Left cardiac atrium (tissue), 4 donors: Measurements from ENCODE around the gene CEBPG. TPM values are rescaled to one million over a fixed set of nuclear protein-coding genes. Genes with fewer than 3 reads are reported as not detected.

ENCODE experiments used
- ATAC-seq, 2 donors: fragments of 200-7000 bp; cut with Tn5 transposase; one replicate each; pipeline ENCODE4 v1.9.1; 2020; ENCODE audit warnings: mild to moderate bottlenecking in 2 of 2, moderate library complexity in 2 of 2
- DNase-seq: peaks from one replicate; pipeline ENCODE4 v3.0.0-alpha.2; 2020
- intact Hi-C, 2 donors: fragments of 100-400 bp; cut with DNase I; formaldehyde crosslinking; loops; one replicate each; pipeline versions ENCODE4 v1.14.1 to v1.15.1; 2022 to 2023
- total RNA-seq, 2 donors: library from RNA; stranded (reverse); fragmentation: NEBNext Ultra II Directional; extraction: Animal tissue kit (Norgen Biotek cat#: 25700); gene quantifications; one replicate each; pipeline ENCODE4 v1.2.1, GENCODE V29; 2021
- donor health status: DM: no; HTN: yes; CAD: no.
- donor health status: DM: no; HTN: yes; CAD: no; lungs with severe emphysema.
- donor health status: DM: yes; HTN: yes; CAD: no.
- donor health status: Dilated cardiomyopathy.

CEBPG gene
- total RNA-seq, 2 donors from 2014 or later = 16.6 to 21.0 TPM

DNA sequence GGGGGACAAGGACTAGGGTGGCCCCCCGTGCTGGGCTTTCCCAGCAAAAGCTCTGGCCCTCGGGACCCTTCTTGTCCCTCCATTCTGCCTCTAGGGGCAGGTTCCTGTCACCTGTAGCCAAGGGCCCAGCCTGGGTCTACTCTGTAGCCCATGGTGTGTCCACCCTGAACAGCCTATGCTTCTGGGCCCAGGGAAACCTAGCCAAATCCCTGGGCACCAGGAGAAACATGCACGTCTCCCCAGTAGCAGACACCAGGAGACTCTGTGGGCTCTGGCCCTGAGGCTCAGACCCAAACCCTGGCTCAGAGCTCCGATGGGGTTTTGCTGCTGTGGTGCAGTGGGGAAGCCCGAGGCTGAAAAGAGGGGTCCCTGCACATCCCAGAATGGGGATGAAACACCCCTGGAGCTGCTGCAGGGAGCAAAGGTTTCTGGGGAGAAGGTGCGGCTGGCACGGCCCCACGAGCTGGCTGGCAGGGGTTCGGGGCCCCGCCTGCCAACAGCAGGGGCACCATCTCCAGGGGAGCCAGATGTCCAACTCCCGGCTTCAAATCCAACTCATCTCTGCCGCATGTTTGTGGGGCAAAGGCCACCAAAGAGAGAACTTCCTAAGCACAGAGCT, 18.2 kb downstream of the CEBPG start:
- DNase-seq (no peak), ATAC-seq (no peak)
- intact Hi-C loops = no loop called here

DNA sequence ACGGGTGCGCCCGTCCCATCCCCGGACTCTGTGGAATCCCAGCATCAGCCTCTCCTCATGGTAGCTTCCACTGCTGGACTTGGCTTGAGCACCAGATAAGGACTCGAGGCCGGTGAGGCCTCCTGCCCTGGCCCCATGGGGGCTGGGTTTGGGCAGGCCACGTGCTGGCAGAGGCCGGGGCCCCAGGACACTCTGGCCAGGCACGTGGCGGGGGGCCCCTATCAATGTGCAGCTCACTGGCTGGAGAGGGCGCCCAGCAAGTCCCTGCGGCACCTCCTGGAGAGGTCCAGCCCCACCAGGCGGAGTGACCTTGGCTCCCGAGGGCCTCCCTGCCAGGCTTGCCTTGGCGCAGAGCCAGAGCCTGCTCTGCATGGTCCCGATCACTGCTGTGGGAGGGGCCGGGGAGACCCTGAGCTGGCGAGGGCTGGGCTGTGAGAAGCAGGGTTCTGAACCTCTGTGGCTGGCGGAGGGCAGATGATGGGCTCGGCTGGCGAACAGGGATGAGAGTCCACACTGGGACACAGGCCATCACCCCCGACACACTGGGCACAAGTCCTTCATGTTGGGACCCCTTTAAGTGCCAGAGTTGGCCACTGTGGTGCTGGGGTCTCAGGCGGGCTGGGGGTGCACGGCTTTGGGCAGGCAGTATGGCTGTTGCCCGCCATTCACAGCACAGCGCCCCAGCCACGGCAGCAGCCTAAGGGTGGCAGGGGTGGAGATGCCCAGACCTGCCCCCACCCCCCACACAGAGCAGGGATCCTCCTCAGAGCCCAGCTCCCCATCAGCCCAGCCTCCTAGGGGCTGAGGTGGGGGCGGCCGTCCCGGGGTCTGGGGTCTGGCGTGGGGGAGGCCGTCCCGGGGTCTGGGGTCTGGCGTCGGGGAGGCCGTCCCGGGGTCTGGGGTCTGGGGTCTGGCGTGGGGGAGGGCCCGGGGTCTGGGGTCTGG, 19.1 kb downstream of the CEBPG start:
- DNase-seq (no peak), ATAC-seq (peak in 1 of 2 donors; percentile 4)
- intact Hi-C loops = no loop called here

DNA sequence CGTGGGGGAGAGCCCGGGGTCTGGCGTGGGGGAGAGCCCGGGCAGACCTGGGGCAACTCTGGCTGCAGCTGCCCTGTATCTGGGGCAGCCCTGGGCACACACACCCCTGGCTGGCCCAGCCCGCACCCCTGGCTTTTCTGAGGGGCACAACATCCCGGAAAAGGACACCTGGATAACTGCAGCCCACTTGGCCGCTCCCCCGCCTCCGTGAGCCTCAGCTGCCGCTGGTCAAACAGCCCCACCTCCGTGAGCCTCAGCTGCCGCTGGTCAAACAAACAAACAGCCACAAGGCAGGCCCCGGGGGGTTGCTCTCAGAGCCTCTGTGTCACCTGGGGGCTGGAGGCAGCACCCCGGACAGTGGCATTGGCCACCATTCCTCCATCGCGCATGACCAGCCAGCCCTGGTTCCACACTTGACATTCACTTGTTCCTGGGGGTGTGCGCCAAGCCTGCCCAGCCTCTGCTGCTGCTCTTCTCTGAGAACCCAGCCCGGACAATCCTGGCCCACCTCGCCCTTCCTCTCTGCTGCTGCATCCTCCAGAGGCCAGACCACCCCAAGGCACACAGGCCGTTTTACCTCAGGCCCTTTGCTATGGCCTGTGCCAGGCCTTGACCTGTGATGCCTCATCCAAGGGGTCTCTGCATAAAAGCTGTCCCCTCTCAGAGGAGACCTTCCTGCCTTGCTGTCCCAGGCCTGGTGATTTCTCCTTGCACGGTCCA, 19.9 kb downstream of the CEBPG start:
- DNase-seq (no peak), ATAC-seq (no peak)
- intact Hi-C loops = no loop called here

DNA sequence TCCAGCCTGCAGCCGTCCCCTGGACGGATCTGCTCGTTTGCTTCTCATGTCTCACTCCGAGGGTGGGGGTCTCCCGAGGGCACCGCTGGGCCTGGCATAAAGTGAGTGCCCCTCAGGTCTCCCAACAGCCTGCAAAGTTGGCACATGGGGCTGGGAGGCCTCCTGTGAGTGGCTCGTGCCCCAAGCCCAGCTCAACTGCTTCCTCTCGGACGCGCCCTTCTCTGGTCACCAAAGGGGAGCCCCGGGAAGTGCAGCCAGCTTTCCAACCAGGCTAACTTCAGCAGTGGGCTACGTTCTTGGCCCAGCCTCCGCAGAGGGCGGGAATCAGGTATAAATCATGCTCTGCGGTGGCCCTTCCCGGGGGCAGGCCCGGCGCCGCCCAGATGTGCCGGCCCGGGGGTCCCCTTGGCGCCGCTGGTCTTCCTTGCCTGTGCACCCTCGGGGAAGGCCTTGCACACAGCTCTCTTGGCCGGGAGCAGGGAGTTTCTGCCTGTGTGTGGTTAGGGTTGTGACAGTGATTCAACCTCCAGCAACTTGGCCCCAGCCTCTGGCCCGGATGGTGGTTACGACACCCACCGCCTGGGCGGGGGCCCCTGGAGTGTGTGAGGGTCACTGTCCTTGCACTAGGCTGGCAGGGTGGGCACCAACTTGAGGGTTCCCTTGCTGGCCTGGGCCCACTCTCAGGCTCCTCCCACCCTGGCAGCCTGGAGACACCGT, 20.7 kb downstream of the CEBPG start:
- DNase-seq (peak; percentile 79), ATAC-seq (peak; percentile 32 to 39)
- intact Hi-C loops = no loop called here

DNA sequence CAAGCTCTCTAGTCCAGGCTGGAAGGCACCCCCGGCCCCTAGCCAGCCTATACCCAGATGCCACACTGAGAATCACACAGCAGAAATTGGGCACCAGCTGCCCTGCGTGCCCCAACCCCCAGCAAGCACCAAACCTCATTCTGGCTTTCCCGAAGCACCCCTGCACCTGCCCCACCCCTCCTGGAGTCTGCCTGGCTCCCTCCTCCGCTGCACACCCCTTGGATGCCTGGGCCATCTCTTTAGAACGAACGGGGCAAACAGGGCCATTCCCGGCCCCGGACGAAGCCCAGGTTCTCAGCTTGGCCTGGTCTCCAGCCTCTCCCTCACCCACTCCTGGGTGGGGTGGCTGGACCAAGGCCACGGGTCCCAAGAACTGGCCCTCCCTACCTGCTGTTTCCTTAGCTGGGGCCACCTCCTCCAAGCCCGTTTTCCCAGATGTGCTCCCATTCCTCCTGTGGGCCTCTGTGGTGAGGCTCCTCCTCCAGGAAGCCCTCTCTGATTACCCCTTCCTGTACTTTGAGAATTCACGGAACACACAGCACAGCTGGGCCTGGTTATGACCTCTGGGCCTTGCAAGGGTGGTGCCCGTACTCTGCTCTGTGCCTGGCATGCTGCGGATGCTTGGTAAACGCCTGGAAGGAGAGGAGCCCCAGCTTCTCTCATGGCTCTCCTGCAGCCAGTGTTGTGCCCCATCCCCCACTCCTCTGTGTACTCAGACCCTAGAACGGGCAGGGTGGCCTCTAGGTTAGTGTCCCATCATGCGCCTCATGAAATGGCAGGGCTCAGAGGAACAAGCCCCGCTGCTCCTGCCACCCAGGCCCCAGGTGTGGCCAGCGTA, 21.4 kb downstream of the CEBPG start:
- ATAC-seq = no peak
- intact Hi-C loops = no loop called here
- peak; percentile 45 for DNase-seq

DNA sequence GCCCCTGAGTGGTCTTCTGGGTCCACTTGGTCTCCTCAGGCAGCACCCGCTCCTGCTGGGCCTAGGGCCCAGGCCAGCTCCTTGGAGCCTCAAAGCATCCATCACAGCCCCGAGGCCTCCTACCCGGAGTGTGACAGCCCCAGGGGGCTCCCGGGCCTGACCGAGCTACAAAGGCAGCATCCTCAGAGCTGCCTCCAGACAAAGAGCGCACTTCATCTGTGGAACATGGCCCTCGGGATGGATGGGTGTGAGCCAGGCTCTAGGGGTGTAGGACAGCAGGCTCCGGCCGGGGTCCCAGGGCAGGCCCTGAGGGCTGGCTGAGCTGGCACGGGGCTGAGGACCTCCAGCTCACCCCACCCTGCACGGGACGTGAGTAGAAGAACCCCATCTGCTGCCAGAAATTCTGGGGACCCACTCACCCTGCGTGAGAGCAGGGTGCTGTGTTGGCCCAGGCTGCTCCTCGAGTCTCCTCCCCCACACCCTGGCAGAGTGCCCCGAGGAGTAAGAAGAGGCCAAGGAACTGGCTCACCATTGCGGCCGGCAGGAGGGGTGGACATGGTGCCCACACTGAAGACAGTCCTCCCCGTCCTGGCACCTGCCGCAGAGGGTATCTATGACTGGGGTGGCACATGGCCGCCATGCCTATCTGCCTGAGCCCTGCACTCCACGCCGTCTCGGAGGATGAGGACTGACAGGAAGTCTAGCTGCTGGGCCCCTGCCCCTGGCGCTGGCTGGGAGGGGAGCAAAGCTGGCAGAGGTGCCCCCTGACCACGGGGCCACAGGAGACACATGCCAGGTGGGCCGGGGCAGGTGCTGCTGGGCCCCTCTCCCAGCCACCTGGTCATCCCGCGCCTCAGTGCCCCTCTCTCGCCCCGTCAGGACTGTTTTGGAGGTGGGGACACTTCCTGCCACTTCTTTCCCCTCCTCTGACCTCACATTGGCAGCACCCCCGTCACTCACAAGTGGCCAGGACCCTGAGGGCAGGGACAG, 22.3 kb downstream of the CEBPG start:
- ATAC-seq (peak; percentile 2 to 16), DNase-seq (peak; percentile 71)
- intact Hi-C loops = no loop called here

DNA sequence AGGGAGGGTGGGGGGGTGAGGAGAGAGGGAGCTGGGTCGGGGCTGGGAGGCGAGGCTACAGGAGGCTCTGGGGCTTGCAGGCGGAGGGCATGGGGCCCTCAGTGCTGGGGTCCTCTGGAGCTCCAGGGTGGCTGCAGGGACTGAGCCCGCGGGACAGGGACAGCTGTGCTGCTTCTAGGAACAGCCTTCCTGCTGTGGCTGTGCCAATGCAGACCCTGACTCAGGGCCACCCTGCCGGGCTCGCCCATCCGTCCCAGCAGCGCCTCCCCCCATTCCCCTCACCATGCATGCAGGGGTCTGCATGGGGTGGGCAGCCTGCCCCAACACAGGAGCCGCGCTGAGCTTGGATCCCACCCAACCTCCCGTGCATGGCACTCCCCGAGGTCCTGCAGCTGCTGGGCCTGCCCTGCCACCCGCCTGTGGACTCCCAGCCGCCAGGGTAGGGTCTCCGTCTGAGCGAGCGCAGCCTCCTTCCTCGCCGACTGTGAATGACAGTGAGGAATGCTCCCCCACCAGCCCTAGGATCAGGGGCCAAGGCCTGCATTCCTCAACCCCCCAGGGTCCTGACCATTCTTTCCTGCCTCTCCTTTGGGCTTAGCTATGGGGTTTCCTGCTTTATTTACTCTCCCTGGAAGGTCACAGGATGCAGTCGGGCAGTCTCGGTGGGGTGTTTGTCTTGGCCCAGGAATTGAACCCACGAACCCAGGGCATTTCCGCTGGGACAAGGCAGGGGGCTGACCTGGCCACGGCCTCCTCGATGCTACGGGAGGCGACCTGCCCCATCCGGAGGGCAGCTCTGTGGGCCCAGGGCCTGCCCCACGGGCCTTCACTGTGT, 23.4 kb downstream of the CEBPG start:
- intact Hi-C loops = no loop called here
- peak; percentile 60 for DNase-seq
- peak; percentile 2 to 4 for ATAC-seq

DNA sequence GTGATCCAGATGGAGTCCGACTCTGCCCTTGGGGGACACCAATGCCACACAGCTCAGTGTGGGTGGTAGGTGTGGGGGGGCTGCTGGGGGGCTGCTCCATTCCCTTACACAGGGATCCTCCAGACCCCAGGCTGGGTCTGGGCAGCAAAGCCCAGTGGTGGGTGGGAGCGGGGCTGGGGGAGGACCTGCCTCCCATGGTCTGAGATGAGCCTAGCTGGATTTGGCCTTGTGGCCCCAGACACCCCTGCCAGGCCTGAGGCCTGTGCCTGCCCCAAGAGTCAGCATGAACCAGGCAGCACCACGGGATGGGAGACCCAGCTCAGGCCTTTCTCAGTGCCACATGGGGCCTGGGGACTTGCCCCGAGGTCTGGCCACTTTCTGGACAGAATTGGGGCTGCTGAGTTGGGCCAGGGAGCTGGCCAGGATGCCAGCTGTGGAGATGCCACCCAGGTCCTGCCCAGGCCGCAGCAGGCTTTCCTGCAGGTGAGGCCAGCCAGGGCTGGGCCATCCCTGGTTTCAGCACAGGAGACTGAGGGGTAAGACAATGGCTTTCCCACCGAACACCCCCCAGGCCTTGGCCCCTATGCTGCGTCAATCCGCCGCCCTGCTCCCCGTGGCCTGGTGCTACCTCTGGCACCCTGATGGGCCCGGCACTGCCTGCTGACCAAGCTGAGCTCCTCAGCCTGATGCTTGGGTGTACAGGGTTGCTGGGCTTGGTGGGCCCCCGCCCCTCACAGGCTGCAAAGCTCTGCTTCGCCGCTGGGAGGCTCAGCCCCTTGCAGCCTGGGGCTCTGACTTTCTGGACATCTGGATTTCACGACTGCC, 24.2 kb downstream of the CEBPG start:
- ATAC-seq (no peak), DNase-seq (peak; percentile 24)
- intact Hi-C loops = no loop called here

DNA sequence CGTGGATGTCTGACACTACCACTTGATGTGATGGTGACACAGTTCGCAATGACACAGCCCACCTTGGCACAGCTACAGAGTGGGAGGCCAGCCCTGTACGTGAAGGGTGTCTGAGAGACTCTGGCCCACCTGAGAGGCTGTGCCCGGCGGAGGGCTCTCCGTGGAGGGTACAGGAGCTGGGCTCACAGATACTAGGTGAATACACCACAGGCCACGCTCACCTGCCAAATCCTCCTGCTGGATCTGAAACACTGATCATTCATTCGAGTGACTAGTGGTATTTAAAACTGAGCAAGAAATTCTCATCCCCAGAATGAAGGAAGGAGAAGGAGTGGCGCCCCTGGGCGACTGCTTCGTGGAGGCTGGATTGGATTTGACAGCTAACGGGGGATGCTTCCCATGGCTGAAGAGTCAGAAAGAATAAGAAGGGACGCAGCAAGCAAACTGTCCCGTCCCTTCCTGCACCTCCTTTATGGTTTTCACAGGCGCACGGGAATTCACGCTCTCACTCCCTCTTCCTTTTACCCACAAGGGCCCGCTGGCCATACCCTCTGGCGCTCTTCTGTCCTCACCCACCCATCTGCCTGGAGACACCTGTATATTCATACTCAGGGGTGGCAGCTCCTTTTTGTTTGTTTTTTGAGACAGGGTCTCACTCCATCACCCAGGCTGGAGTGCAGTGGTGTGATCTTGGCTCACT, 25.0 kb downstream of the CEBPG start:
- no peak for DNase-seq
- ATAC-seq = no peak
- intact Hi-C loops = no loop called here

DNA sequence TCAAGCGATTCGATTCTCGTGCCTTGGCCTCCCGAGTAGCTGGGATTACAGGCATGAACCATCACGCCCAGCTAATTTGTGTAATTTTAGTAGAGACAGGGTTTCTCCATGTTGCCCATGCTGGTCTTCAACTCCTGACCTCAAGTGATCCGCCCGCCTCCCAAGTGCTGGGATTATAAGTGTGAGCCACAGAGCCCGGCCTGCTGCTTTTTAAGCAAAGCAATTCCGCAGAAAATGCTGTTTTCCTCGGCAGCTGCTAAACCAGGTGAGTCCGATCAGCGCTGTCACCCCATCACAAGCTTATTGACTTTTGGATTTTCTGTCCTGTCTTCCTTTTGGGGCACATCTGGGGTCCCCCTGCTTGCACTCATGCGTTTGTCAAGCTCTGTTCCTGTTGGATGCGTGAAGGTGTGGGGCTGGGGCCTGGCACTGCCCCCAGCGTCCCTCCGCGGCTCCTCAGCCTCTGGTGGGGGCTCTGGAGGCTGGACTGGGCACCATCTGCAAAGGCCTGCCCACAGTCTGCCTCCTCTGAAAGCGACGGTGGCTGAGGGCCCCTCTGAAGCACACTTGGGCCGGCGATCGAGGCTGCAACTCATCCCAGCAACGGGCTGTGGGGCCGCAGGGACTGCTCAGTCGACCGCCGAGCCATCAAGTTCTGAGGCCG, 25.7 kb downstream of the CEBPG start:
- intact Hi-C loops = no loop called here
- ATAC-seq (no peak), DNase-seq (peak; percentile 17)

DNA sequence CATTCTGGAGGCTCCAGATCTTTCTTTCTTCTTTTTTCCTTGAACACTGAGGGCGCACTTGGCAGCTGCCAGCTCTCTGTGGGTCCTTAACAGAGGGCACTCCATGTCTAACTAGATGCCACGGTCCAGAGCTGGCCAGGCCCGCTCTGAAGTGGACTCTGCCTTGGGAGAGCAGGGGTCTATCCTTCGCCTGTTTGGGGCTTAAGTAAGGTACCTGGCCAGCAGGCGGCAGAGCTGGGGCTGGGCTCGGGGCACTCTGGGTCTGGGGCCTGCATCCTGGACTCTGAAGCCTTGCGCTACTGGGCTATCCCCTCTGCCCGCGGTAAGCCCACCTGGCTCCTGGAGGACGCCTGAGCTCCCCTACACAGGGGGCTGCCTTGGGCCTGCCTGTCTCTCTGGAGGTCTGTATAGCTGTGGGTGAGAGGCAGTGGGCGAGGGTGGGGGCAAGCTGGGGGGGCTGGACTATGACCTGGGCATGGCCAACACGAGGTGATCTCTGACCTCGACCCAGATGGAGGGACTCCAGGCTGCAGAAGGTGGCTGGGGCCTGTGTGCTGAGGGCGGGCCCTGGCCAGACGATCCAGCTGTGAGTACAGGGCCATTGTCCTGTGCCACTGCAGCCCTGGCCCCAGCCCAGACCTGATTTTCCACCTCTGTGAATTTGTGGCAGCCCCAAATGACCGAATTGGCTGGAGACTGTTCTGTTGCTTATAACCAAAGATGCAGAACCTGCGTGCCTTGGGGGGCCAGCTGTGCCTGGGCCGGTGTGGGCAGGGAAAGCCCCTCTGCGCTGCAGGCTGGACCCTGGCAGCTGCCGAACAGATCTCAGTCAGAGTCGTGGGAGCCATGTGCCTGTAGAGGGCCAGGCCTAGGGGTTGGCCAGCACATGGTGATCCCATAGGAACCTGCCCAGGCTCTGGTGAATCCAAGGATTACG, 26.5 kb downstream of the CEBPG start:
- ATAC-seq = no peak
- intact Hi-C loops = loop anchor here (10.0 kb wide), 2 partner anchors 95 to 255 kb away; partner anchors contain the start of gene CEBPA (in 2 of the 2)
- peak; percentile 15 for DNase-seq

DNA sequence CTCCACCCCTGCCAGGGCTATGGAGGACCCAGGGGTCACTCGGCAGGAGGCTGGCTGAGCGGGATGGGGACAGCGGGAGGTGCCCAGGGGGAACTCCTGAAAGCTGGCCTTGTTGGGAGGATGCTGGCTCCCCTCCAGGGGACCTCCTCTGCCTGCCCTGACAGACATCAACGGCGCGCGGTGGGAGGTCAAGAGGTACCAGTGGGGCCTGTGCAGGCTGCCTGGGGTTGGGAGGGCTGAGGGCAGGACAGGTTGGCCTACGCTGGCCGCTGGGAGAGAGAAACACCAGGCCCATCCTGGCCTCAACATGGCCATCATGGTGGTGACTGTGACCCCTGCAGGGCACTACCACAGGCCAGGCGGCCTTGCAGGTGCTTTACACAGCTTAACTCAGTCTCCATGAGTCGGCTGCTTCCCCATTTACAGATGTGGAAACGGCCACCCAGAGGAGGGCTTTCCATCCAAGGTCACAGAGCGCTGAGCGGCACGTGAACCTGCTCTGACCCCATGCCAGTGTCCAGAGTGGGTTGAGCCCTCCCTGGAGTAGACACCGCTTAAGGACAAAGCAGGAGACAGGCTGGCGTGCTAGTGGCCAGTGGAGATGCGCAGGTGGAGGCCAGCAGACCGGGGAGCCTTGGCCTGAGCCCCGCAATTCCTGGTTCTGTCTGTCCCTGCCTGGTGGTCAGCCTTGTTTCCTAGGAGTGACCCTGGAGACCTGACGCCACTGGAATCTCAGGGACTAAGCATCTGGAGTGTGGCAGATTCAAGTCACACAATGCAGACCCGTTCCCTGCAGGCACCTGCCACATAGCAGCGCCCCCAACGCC, 27.6 kb downstream of the CEBPG start:
- intact Hi-C loops = loop anchor here (10.0 kb wide), 2 partner anchors 96 to 256 kb away; partner anchors contain the start of gene CEBPA (in 2 of the 2)
- ATAC-seq (no peak), DNase-seq (peak; percentile 20)
